ENCODE measurements around the gene HDAC4.
A peak's percentile ranks its signal among the peaks of the same experiment; 100 is the strongest.

The HDAC4 gene

DNA sequence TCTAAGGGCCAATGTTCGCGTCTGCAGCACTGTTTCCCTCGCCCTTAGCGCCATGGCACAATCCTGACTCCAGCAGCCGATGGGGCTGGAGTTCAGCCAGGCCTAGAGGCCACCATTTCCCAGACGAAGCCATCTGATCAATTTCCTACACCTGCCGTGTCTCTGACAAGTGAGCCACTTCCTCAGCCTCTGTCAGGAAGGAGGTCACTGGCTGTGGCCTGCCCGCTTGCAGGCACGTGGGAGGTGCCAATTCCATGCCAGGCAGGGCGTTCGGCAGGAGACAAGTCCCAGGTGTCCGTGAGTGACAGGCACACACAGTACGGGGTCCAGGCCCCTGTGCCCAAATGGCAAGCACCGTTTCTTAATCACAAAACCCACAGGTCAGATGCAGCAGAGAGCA, 318.4 kb downstream of the HDAC4 start:
- H3K4me3 ChIP-seq (ENCODE audit: low read length): no peak overlapping the region
- H3K9ac ChIP-seq (ENCODE audit: low read length): no peak overlapping the region
- no peaks in the 10 kb centered on the region for H3K4me1 ChIP-seq (ENCODE audit: control insufficient read depth, insufficient read depth, low read length)
- H3K9me3 ChIP-seq (ENCODE audit: control insufficient read depth, low read length): no peaks in the 10 kb centered on the region
- no peaks in the 10 kb centered on the region for H3K36me3 ChIP-seq (ENCODE audit: control insufficient read depth, insufficient read depth, low read length)
- no peaks in the 10 kb centered on the region for H3K27me3 ChIP-seq (ENCODE audit: control insufficient read depth, insufficient read depth, low read length)

DNA sequence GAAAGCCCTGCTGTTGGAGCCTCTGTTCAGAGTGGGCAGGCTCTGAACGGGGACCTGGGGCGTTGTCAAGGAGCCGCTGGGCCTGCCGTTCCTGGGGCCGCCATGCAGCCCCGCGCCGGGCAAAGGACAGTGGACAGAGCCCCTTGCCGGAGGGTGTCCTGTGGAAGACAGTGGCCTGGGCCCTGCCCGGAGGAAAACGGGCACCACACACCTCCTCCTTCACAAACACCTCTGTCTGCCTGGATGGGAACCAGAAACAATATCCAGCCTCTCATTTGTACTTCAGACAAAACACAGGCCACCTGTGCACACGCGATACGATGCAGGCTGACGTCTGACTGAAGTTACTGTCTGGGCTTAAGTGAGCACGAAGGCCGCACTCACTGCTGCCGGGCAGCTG, 319.2 kb downstream of the HDAC4 start:
- Histone ChIP-seq H3K4me3 (ENCODE audit: low read length) (no peak overlapping the region), H3K9ac (ENCODE audit: low read length) (no peak overlapping the region), H3K27me3 (ENCODE audit: control insufficient read depth, insufficient read depth, low read length) (no peaks in the 10 kb centered on the region), H3K36me3 (ENCODE audit: control insufficient read depth, insufficient read depth, low read length) (no peaks in the 10 kb centered on the region), H3K4me1 (ENCODE audit: control insufficient read depth, insufficient read depth, low read length) (peaks cover 1% of the 10 kb centered on the region), H3K9me3 (ENCODE audit: control insufficient read depth, low read length) (no peaks in the 10 kb centered on the region)

DNA sequence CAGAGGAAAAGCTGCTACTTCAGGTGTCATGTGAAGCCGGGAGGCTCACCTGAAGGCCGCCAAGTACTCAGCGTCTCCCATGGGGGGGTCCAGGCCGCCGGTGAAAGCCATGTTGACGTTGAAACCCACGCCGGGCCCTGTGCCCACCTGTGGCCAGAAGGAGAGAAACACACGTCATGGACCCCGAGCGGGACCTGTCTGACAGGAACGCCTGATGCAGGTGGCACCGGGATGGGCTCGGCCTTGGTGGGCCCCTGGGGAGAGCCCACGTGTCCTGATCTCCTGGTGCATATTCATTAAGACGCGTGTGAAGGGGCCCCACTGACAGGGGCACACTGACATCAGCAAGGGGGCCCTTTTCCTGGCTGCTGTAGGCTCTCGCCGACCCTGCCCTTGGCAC, 319.8 kb downstream of the HDAC4 start:
- Histone ChIP-seq H3K9me3 (ENCODE audit: control insufficient read depth, low read length) (no peaks in the 10 kb centered on the region), H3K4me3 (ENCODE audit: low read length) (no peak overlapping the region), H3K27me3 (ENCODE audit: control insufficient read depth, insufficient read depth, low read length) (no peaks in the 10 kb centered on the region), H3K9ac (ENCODE audit: low read length) (no peak overlapping the region), H3K4me1 (ENCODE audit: control insufficient read depth, insufficient read depth, low read length) (peaks cover 7% of the 10 kb centered on the region), H3K36me3 (ENCODE audit: control insufficient read depth, insufficient read depth, low read length) (no peaks in the 10 kb centered on the region)

DNA sequence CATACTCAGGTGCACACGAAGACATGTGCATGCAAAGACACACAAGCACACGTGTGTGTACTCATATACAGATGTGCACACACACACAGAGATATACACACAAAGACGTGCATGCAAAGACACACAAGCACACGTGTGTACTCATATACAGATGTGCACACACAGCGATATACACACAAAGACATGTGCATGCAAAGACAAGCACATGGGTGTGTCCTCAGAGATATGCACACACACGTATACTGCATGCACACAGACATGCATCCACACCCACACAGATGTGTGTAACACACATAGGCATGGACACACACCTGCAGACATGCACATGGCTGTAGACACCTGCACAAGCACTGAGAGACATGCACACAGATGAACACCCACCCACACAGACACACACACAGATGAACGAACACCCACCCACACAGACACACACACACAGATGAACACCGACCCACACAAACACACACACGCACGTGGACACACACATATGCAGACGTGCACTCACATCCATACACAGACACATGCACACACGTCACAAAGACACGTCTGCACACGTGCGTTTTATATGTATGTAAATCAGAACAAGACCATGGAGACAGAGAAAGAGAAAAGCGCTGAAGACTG, 321.0 kb downstream of the HDAC4 start:
- Histone ChIP-seq H3K27me3 (ENCODE audit: control insufficient read depth, insufficient read depth, low read length) (no peaks in the 10 kb centered on the region), H3K4me3 (ENCODE audit: low read length) (no peak overlapping the region), H3K9me3 (ENCODE audit: control insufficient read depth, low read length) (no peaks in the 10 kb centered on the region), H3K36me3 (ENCODE audit: control insufficient read depth, insufficient read depth, low read length) (no peaks in the 10 kb centered on the region), H3K9ac (ENCODE audit: low read length) (no peak overlapping the region), H3K4me1 (ENCODE audit: control insufficient read depth, insufficient read depth, low read length) (peaks cover 15% of the 10 kb centered on the region)

- H3K9ac ChIP-seq (ENCODE audit: low read length): no peak overlapping the region
- peaks cover 15% of the 10 kb centered on the region for H3K4me1 ChIP-seq (ENCODE audit: control insufficient read depth, insufficient read depth, low read length)
- H3K27me3 ChIP-seq (ENCODE audit: control insufficient read depth, insufficient read depth, low read length): no peaks in the 10 kb centered on the region
- H3K36me3 ChIP-seq (ENCODE audit: control insufficient read depth, insufficient read depth, low read length): no peaks in the 10 kb centered on the region
- no peak overlapping the region for H3K4me3 ChIP-seq (ENCODE audit: low read length)
- H3K9me3 ChIP-seq (ENCODE audit: control insufficient read depth, low read length): no peaks in the 10 kb centered on the region
Observed at GRCh38 chr2:239078128-239078924, 322.5 kb downstream of the HDAC4 start.

- H3K9ac ChIP-seq (ENCODE audit: low read length): no peak overlapping the region
- no peaks in the 10 kb centered on the region for H3K36me3 ChIP-seq (ENCODE audit: control insufficient read depth, insufficient read depth, low read length)
- no peaks in the 10 kb centered on the region for H3K27me3 ChIP-seq (ENCODE audit: control insufficient read depth, insufficient read depth, low read length)
- no peaks in the 10 kb centered on the region for H3K9me3 ChIP-seq (ENCODE audit: control insufficient read depth, low read length)
- H3K4me1 ChIP-seq (ENCODE audit: control insufficient read depth, insufficient read depth, low read length): peaks cover 15% of the 10 kb centered on the region
- no peak overlapping the region for H3K4me3 ChIP-seq (ENCODE audit: low read length)
Observed at GRCh38 chr2:239077260-239077659, 323.6 kb downstream of the HDAC4 start.

GRCh38 chr2:239075918-239076758, 324.7 kb downstream of the HDAC4 start:
- no peaks in the 10 kb centered on the region for H3K27me3 ChIP-seq (ENCODE audit: control insufficient read depth, insufficient read depth, low read length)
- peak overlapping the region; percentile 40 for H3K9ac ChIP-seq (ENCODE audit: low read length)
- H3K36me3 ChIP-seq (ENCODE audit: control insufficient read depth, insufficient read depth, low read length): no peaks in the 10 kb centered on the region

GRCh38 chr2:239073745-239074530, 326.9 kb downstream of the HDAC4 start:
- Histone ChIP-seq H3K36me3 (ENCODE audit: control insufficient read depth, insufficient read depth, low read length) (no peaks in the 10 kb centered on the region), H3K9ac (ENCODE audit: low read length) (no peak overlapping the region), H3K4me1 (ENCODE audit: control insufficient read depth, insufficient read depth, low read length) (peaks cover 15% of the 10 kb centered on the region), H3K9me3 (ENCODE audit: control insufficient read depth, low read length) (no peaks in the 10 kb centered on the region), H3K27me3 (ENCODE audit: control insufficient read depth, insufficient read depth, low read length) (no peaks in the 10 kb centered on the region), H3K4me3 (ENCODE audit: low read length) (no peak overlapping the region)

More at GRCh38 chr2:239075918-239076758, 324.7 kb downstream of the HDAC4 start:
- no peaks in the 10 kb centered on the region for H3K9me3 ChIP-seq (ENCODE audit: control insufficient read depth, low read length)
- peaks cover 15% of the 10 kb centered on the region for H3K4me1 ChIP-seq (ENCODE audit: control insufficient read depth, insufficient read depth, low read length)
- no peak overlapping the region for H3K4me3 ChIP-seq (ENCODE audit: low read length)

- no peaks in the 10 kb centered on the region for H3K9me3 ChIP-seq (ENCODE audit: control insufficient read depth, low read length)
- H3K27me3 ChIP-seq (ENCODE audit: control insufficient read depth, insufficient read depth, low read length): no peaks in the 10 kb centered on the region
- no peak overlapping the region for H3K4me3 ChIP-seq (ENCODE audit: low read length)
- H3K4me1 ChIP-seq (ENCODE audit: control insufficient read depth, insufficient read depth, low read length): peaks cover 15% of the 10 kb centered on the region
- H3K9ac ChIP-seq (ENCODE audit: low read length): no peak overlapping the region
- H3K36me3 ChIP-seq (ENCODE audit: control insufficient read depth, insufficient read depth, low read length): no peaks in the 10 kb centered on the region
Observed at GRCh38 chr2:239073270-239073669, 327.6 kb downstream of the HDAC4 start.

DNA sequence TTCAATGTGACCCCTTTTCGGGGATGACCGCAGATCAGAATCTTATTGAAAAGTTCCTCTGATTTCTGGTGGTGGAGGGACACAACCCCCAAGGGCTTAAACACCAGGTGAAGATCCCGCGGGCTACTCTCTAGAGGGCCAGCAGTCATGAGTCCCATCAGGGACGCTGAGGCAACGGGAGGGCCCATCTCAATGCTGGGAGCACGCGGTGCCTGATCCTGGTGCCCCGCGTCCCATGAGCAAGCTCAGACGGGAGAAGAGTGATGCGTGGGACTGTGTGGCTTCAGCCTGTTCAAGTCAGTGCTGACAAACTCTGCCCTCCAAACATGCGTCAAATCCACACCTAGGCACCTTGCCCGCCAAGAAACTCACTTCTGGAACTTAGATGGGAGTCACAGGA, 328.0 kb downstream of the HDAC4 start:
- H3K9ac ChIP-seq (ENCODE audit: low read length): no peak overlapping the region
- H3K4me1 ChIP-seq (ENCODE audit: control insufficient read depth, insufficient read depth, low read length): peaks cover 15% of the 10 kb centered on the region
- no peak overlapping the region for H3K4me3 ChIP-seq (ENCODE audit: low read length)
- H3K36me3 ChIP-seq (ENCODE audit: control insufficient read depth, insufficient read depth, low read length): no peaks in the 10 kb centered on the region
- no peaks in the 10 kb centered on the region for H3K27me3 ChIP-seq (ENCODE audit: control insufficient read depth, insufficient read depth, low read length)
- H3K9me3 ChIP-seq (ENCODE audit: control insufficient read depth, low read length): no peaks in the 10 kb centered on the region

DNA sequence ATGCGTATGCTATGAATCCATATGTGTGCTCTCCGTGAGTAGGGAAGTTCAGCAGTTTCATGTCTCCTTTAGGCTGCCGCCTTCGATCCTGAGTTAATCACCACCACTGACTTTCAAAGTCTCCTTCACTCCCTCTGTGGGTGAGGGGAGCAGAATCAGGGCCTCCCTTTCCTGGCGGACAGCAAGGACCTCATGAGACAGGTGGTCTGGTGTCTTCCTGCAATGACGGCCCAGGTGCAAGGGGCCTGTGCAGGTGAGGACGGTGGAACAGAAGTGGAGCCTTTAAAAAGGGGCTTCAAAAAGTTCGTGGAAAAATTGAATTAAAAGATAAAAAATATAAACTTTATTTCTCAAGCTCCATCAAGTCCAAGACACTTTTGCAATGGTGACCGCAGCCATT, 330.4 kb downstream of the HDAC4 start:
- H3K36me3 ChIP-seq (ENCODE audit: control insufficient read depth, insufficient read depth, low read length): peaks cover 2% of the 10 kb centered on the region
- H3K27me3 ChIP-seq (ENCODE audit: control insufficient read depth, insufficient read depth, low read length): no peaks in the 10 kb centered on the region
- H3K9me3 ChIP-seq (ENCODE audit: control insufficient read depth, low read length): no peaks in the 10 kb centered on the region
- H3K9ac ChIP-seq (ENCODE audit: low read length): no peak overlapping the region
- peaks cover 2% of the 10 kb centered on the region for H3K4me1 ChIP-seq (ENCODE audit: control insufficient read depth, insufficient read depth, low read length)
- no peak overlapping the region for H3K4me3 ChIP-seq (ENCODE audit: low read length)

All from mucosa of stomach (tissue), 1 donor.